ENCODE data around the gene RC3H1. TPM values are rescaled to one million over a fixed set of nuclear protein-coding genes. Genes with fewer than 3 reads are reported as not detected.
"Not testable (repeated sequence)": the region's sequence is repeated elsewhere in the genome, so short reads cannot be mapped to it uniquely, and the experiment has no call there.

The RC3H1 gene
- polyA plus RNA-seq (ENCODE audit: insufficient read length) = 9.5 TPM

- DNase-seq (ENCODE audit: low read depth) = peak; percentile 66
Observed at GRCh38 chr1:174022080-174022975, at the start of gene RC3H1. RC3H1 (minus strand) TSS chr1:174022357; CDS start chr1:173992985, 29,372 bp downstream.

- no peak for DNase-seq (ENCODE audit: low read depth)
Observed at GRCh38 chr1:174070614-174071013, 48.5 kb upstream of the RC3H1 start.

- no peak for DNase-seq (ENCODE audit: low read depth)
Observed at GRCh38 chr1:174068000-174068399, 45.8 kb upstream of the RC3H1 start.

- no peak for DNase-seq (ENCODE audit: low read depth)
Observed at GRCh38 chr1:174060090-174060489, 37.9 kb upstream of the RC3H1 start.

- no peak for DNase-seq (ENCODE audit: low read depth)
Observed at GRCh38 chr1:174058624-174059023, 36.5 kb upstream of the RC3H1 start.

- not testable (repeated sequence) for DNase-seq (ENCODE audit: low read depth)
Observed at GRCh38 chr1:174056609-174057008, 34.5 kb upstream of the RC3H1 start.

- not testable (repeated sequence) for DNase-seq (ENCODE audit: low read depth)
Observed at GRCh38 chr1:174055797-174056196, 33.6 kb upstream of the RC3H1 start.

- no peak for DNase-seq (ENCODE audit: low read depth)
Observed at GRCh38 chr1:174053826-174054225, 31.7 kb upstream of the RC3H1 start.

GRCh38 chr1:174052621-174053020 is 30.5 kb upstream of the RC3H1 start:
- no peak for DNase-seq (ENCODE audit: low read depth)

- peak; percentile 36 for DNase-seq (ENCODE audit: low read depth)
Observed at GRCh38 chr1:174051956-174052355, 29.8 kb upstream of the RC3H1 start.

GRCh38 chr1:174049514-174049913 is 27.4 kb upstream of the RC3H1 start:
- no peak for DNase-seq (ENCODE audit: low read depth)

GRCh38 chr1:174044418-174045222 is 22.5 kb upstream of the RC3H1 start:
- no peak for DNase-seq (ENCODE audit: low read depth)

- not testable (repeated sequence) for DNase-seq (ENCODE audit: low read depth)
Observed at GRCh38 chr1:174042509-174042908, 20.4 kb upstream of the RC3H1 start.

- no peak for DNase-seq (ENCODE audit: low read depth)
Observed at GRCh38 chr1:174041369-174041768, 19.2 kb upstream of the RC3H1 start.

- DNase-seq (ENCODE audit: low read depth) = no peak
Observed at GRCh38 chr1:174040387-174040786, 18.2 kb upstream of the RC3H1 start.

- no peak for DNase-seq (ENCODE audit: low read depth)
Observed at GRCh38 chr1:174039027-174039426, 16.9 kb upstream of the RC3H1 start.

- DNase-seq (ENCODE audit: low read depth) = no peak
Observed at GRCh38 chr1:174036798-174037197, 14.6 kb upstream of the RC3H1 start.

- no peak for DNase-seq (ENCODE audit: low read depth)
Observed at GRCh38 chr1:174036204-174036603, 14.0 kb upstream of the RC3H1 start.

GRCh38 chr1:174032671-174033222 is 10.6 kb upstream of the RC3H1 start:
- no peak for DNase-seq (ENCODE audit: low read depth)

GRCh38 chr1:174031099-174031498 is 8.9 kb upstream of the RC3H1 start:
- no peak for DNase-seq (ENCODE audit: low read depth)

- no peak for DNase-seq (ENCODE audit: low read depth)
Observed at GRCh38 chr1:174028495-174028894, 6.3 kb upstream of the RC3H1 start.

GRCh38 chr1:174023440-174023839 is 1.3 kb upstream of the RC3H1 start:
- DNase-seq (ENCODE audit: low read depth) = no peak

GRCh38 chr1:174022976-174023277 is 770 bp upstream of the RC3H1 start:
- DNase-seq (ENCODE audit: low read depth) = no peak
